PC-9 (cell line): ENCODE measurements around the gene PALD1. TPM values are rescaled to one million over a fixed set of nuclear protein-coding genes. Genes with fewer than 3 reads are reported as not detected.

Experiments used
- BruUV-seq: library from RNA; stranded (reverse); fragments of 400-500 nt; replicated peaks from 2 replicates; lab custom pipeline; 2021; lab: Mats Ljungman, UMichigan
- CTCF ChIA-PET: fragments of 300-600 bp; sonication (Branson Sonifier 250); formaldehyde crosslinking; loops from one replicate; lab custom pipeline; 2022; ENCODE audit warnings: antibody characterized with exemption; lab: Charles Lee
- POLR2A ChIA-PET: fragments of 300-600 bp; sonication (Branson Sonifier 250); formaldehyde crosslinking; loops from one replicate; lab custom pipeline; 2022; ENCODE audit warnings: antibody characterized with exemption; ENCODE audit not compliant: unreplicated experiment; lab: Charles Lee
- DNase-seq, 2 experiments: peaks; one replicate each; pipeline versions ENCODE4 v3.0.0 to v3.0.0-alpha.2; 2015 to 2022; ENCODE audit warnings: mixed read lengths in 1 of 2
- H2AFZ ChIP-seq: fragments of 200-600 bp; sonication (generic); 2 replicates; pipeline ENCODE4 v1.8.1; 2017; ENCODE audit warnings: antibody characterized with exemption
- H3F3A ChIP-seq: fragments of 200-600 bp; sonication (generic); 2 replicates; pipeline ENCODE4 v1.8.1; 2017; ENCODE audit warnings: antibody characterized with exemption, mild to moderate bottlenecking, low read depth; ENCODE audit not compliant: insufficient read depth
- H3K27ac ChIP-seq: fragments of 200-600 bp; sonication (generic); 2 replicates; pipeline ENCODE4 v1.6.1; 2016; ENCODE audit warnings: mixed run types
- H3K27me3 ChIP-seq: fragments of 200-600 bp; sonication (generic); 2 replicates; pipeline ENCODE4 v1.6.1; 2016; ENCODE audit warnings: low read depth, mixed run types; ENCODE audit not compliant: insufficient read depth
- H3K36me3 ChIP-seq: fragments of 200-600 bp; sonication (generic); 2 replicates; pipeline ENCODE4 v1.6.1; 2016; ENCODE audit warnings: low read depth, mixed run types
- H3K4me1 ChIP-seq: fragments of 200-600 bp; sonication (generic); replicated peaks from 2 replicates; pipeline ENCODE4 v1.6.1; 2016; ENCODE audit warnings: mixed run types; ENCODE audit not compliant: insufficient read depth
- H3K4me2 ChIP-seq: fragments of 200-600 bp; sonication (generic); 2 replicates; pipeline ENCODE4 v1.6.1; 2017; ENCODE audit warnings: mixed run types
- H3K4me3 ChIP-seq: fragments of 200-600 bp; sonication (generic); 2 replicates; pipeline ENCODE4 v1.6.1; 2016; ENCODE audit warnings: mixed run types
- H3K79me2 ChIP-seq: fragments of 200-600 bp; sonication (generic); 2 replicates; pipeline ENCODE4 v1.6.1; 2017; ENCODE audit warnings: low read depth, mixed run types
- H3K9me2 ChIP-seq: fragments of 200-600 bp; sonication (generic); 2 replicates; pipeline ENCODE4 v1.8.1; 2017; ENCODE audit warnings: mild to moderate bottlenecking; ENCODE audit not compliant: insufficient read depth
- H3K9me3 ChIP-seq: fragments of 200-600 bp; sonication (generic); 2 replicates; pipeline ENCODE4 v1.8.1; 2016; ENCODE audit warnings: low read depth; ENCODE audit not compliant: insufficient read depth
- H4K20me1 ChIP-seq: fragments of 200-600 bp; sonication (generic); 2 replicates; pipeline ENCODE4 v1.8.1; 2017; ENCODE audit not compliant: insufficient read depth
- CTCF ChIP-seq: fragments of 200-600 bp; sonication (generic); conservative IDR thresholded peaks from 2 replicates; pipeline ENCODE4 v1.6.1; 2017; ENCODE audit warnings: mixed run types, antibody characterized with exemption, mild to moderate bottlenecking, moderate library complexity
- EZH2 ChIP-seq: fragments of 200-600 bp; sonication (generic); IDR thresholded peaks from 2 replicates; pipeline ENCODE4 v1.8.0; 2017; ENCODE audit warnings: antibody characterized with exemption, low read depth
- intact Hi-C: fragments of 100-400 bp; cut with micrococcal nuclease; formaldehyde crosslinking; loops from one replicate; pipeline ENCODE4 v1.10.0; 2022; ENCODE audit not compliant: unreplicated experiment
- total RNA-seq: library from RNA; stranded (reverse); gene quantifications from 2 replicates; pipeline ENCODE4 v1.2.3, GENCODE V29; 2021

PALD1 gene
- total RNA-seq, 1 experiment from 2014 or later: 5.2 TPM

GRCh38 chr10:70600512-70601395 lies 122.2 kb downstream of the PALD1 start:
- DNase-seq: no peak
- no peaks in the 10 kb centered on the region for H3K79me2 ChIP-seq
- H3K4me2 ChIP-seq: no peak overlapping the region
- H3K27ac ChIP-seq: no peak overlapping the region
- H3K9me2 ChIP-seq: no peaks in the 10 kb centered on the region
- no peak for TF ChIP-seq CTCF
- POLR2A ChIA-PET: no interaction called here
- H4K20me1 ChIP-seq: no peaks in the 10 kb centered on the region
- H3K27me3 ChIP-seq: no peaks in the 10 kb centered on the region
- no peaks in the 10 kb centered on the region for H3K4me1 ChIP-seq
- intact Hi-C loops: no loop called here
- no peaks in the 10 kb centered on the region for H3F3A ChIP-seq
- no TSS peak for BruUV-seq
- no peak overlapping the region for H3K4me3 ChIP-seq
- H2AFZ ChIP-seq: no peak overlapping the region
- no peaks in the 10 kb centered on the region for H3K36me3 ChIP-seq
- H3K9me3 ChIP-seq: no peaks in the 10 kb centered on the region
- CTCF ChIA-PET: no interaction called here

- POLR2A ChIA-PET: no interaction called here
- no peaks in the 10 kb centered on the region for H3K27me3 ChIP-seq
Measured at GRCh38 chr10:70601746-70602145, 123.2 kb downstream of the PALD1 start.

GRCh38 chr10:70602665-70603448 lies 124.3 kb downstream of the PALD1 start, which contains the start of gene PRF1:
Gene PRF1, minus strand, starts transcription at chr10:70602741. Its CDS starts 1,839 bp downstream, at chr10:70600902.
- H3K4me1 ChIP-seq: no peaks in the 10 kb centered on the region
- no peak within 1 kb of the TSS for H2AFZ ChIP-seq
- intact Hi-C loops: no loop called here
- POLR2A ChIA-PET: no interaction called here
- H3K27me3 ChIP-seq: no peaks in the 10 kb centered on the region
- H3F3A ChIP-seq: no peaks in the 10 kb centered on the region
- CTCF ChIA-PET: interaction anchor here (0.6 kb wide), 1 partner anchor 152 kb away, joined by 8 read pairs; no protein-coding TSS in a partner anchor
- no peaks in the 10 kb centered on the region for H3K9me3 ChIP-seq
- H3K79me2 ChIP-seq: no peaks in the 10 kb centered on the region
- no peak within 1 kb of the TSS for H3K4me3 ChIP-seq
- no peak for TF ChIP-seq EZH2
- no peak for TF ChIP-seq CTCF
- no peaks in the 10 kb centered on the region for H3K36me3 ChIP-seq
- no peak within 1 kb of the TSS for H3K27ac ChIP-seq
- no peak for DNase-seq
- no peaks in the 10 kb centered on the region for H4K20me1 ChIP-seq
- no peaks in the 10 kb centered on the region for H3K9me2 ChIP-seq
- BruUV-seq: no TSS peak
- no peak within 1 kb of the TSS for H3K4me2 ChIP-seq

More at GRCh38 chr10:70601746-70602145, 123.2 kb downstream of the PALD1 start:
- Histone ChIP-seq H3K4me3 (no peak overlapping the region), H4K20me1 (no peaks in the 10 kb centered on the region), H3K36me3 (no peaks in the 10 kb centered on the region), H3K79me2 (no peaks in the 10 kb centered on the region), H3K9me3 (no peaks in the 10 kb centered on the region), H3K4me1 (no peaks in the 10 kb centered on the region), H2AFZ (no peak overlapping the region), H3F3A (no peaks in the 10 kb centered on the region), H3K9me2 (no peaks in the 10 kb centered on the region), H3K4me2 (no peak overlapping the region), H3K27ac (no peak overlapping the region)
- TF ChIP-seq CTCF: no peak
- no peak for TF ChIP-seq EZH2
- no peak for DNase-seq
- intact Hi-C loops: no loop called here
- BruUV-seq: no TSS peak
- CTCF ChIA-PET: no interaction called here
